ENCODE data around the gene PARVB.
"Not testable (repeated sequence)": the region's sequence is repeated elsewhere in the genome, so short reads cannot be mapped to it uniquely, and the experiment has no call there.

PARVB gene

DNA sequence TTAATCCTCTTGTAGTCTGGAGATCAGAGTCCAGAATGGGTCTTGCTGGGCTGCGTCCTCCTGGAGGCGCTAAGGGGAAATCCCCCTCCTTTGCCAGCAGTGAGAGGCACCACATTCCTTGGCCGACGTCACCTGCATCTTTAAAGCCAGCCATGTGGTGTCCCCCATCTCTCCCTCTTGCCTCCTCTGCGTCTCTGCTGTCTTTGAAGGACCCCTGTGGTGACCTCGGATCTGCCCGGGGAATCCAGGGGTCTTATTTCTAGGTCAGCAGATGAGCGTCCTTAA, 27.2 kb upstream of the PARVB start:
- no peak for DNase-seq (ENCODE audit: low read depth in 1 of 2, low spot score in 1 of 2)

DNA sequence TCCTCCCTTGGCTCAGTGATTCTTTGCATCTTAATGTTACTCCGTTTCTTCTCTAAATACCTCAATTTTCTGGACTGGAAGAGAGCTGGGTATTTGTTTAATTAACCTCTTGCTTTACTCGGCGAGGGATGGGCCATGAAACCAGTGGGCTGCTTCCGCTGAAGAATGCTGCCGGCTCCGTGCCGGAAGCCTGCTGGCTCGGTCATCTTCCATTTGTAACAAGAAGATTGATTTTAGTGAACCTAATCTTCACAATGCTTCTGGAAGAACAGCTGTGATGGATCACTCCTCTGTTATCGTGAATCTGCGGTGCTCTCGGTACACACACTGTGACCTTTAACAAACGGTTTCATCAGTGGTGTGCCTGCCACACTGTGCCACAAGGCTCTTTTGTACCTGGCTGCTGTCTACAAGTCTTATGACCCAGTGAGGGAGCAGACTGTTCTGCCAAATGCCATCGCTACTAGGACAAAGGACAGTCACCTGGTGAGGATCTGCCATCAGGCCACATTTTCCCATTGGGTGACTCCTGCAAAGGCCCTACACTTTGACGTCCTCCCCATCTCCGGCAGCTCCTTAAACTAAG, 25.3 kb upstream of the PARVB start:
- DNase-seq (ENCODE audit: low read depth in 1 of 2, low spot score in 1 of 2) = no peak

DNA sequence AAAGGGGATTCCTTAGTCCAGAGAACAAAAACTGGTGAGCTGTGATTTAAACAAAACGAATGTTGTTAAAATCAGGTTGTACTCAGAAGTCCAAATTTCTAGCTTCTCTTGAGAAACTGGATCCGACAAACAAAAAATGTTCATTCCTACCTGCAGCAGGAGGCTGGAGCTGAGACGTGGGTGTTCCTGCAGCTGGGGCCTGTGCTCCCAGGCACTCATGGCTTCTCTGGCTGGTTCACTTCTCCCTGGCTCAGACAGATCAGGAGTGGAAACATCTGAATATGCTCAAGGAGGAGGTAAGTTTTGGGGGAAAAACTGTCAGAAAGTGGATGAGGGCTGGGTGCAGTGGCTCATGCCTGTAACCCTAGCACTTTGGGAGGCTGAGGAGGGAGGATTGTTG, 24.7 kb upstream of the PARVB start:
- DNase-seq (ENCODE audit: low read depth in 1 of 2, low spot score in 1 of 2) = no peak

DNA sequence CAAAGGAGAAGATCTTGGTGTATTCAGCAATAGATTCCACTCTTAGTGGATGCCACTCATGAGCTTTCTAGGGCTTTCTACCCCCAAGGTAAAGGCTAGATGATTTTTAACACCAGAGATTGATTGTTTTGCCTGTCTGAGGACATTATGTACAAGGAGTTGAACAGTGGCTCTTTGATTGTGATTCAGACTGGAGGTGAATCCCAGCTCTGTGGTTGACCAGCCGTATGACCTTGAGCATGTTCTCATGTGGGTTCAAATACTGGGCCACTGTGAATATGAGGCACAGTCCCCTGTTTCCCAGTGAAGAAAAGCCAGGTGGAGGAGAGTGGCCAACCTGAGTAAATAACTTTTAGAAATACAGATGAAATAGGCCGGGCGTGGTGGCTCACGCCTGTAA, 24.0 kb upstream of the PARVB start:
- DNase-seq (ENCODE audit: low read depth in 1 of 2, low spot score in 1 of 2) = no peak

DNA sequence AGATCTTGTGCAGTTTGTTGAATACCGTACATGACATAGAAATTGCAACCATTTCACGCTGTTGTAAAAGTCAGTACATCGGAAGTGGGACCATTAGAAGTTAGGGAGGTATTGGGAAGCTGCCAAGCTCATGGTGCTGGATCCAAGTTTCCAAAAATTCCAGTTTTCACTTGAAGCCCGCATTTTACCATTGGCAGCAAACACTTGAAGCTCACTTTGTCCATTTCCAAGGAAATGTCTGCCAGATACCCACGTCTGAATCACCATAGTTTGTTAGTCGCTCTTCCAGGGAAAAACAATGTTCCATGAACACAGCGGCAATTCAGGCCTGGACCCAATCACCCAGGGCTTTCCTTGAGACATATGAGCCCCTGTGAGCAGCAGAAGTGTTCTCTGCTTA, 22.6 kb upstream of the PARVB start:
- DNase-seq (ENCODE audit: low read depth in 1 of 2, low spot score in 1 of 2) = no peak

DNA sequence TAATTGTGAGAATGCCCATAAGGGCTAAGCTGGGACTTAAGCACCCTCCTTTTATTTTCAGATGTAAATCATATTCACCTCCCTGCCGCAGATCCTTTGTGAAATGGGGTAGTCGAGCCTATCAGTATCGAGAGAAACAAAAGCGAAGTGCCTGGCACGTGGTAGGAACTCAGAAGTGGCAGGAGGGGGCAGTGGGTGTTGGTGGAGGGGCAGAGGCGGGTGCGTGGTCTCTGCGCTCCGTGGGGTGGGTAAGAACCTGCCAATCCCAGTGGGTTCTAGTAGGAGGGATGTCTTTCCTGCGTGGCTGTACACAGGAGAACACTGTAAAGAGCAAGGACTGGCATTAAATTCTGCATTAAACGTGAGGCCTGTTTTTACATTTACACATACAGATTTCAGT, 21.8 kb upstream of the PARVB start:
- DNase-seq (ENCODE audit: low read depth in 1 of 2, low spot score in 1 of 2) = no peak

DNA sequence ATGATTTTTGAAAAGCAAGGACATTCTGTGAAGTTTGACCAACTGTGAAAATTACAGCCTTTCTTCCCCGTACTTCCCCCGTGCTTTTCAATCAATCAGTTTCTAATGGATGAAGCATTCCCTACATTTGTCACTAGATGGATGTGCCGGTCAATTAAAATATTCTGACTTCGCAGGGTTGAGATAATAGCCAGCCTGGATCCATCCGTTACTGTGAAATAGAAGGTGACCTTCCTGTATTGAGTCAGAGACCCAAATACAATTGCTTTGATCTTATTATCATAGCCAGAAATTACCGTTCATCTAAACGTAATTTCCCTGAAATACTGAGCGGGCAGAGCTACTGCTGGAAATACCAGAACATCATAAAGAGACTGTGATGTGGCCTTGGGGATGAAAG, 21.1 kb upstream of the PARVB start:
- no peak for DNase-seq (ENCODE audit: low read depth in 1 of 2, low spot score in 1 of 2)

DNA sequence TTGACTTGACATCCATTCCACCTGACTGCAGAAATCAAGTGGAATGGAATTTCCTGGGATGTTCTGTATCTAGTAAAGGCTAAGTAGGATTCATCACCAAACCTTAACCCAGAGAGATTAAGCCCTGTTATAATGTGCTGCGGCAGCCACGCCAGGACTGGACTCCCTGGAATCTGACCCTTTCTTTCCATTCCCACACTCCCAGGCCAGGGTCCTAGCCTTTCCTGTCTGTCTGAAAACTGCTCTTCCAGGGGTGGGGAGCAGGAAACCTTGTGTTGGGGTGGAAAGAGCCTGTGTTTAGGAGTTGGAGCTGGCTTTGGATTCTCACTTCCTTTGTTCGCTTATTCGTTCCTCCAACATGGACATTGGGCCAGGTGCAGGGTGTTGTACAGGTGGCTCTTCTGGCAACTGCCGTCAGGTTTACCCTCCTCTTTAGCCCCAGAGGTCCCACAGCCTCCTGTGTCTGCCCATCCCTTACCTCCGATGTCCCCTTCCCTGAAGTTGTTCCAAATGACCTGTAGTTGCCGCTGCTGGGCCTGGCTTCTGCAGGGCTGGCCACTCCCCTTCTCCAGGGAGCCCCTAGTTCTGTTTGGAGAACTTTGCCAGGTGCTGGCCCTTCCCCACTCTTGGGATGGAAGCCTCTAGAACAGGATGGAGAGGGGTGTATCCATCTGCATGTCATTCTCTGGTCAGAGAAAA, 20.5 kb upstream of the PARVB start:
- no peak for DNase-seq (ENCODE audit: low read depth in 1 of 2, low spot score in 1 of 2)

DNA sequence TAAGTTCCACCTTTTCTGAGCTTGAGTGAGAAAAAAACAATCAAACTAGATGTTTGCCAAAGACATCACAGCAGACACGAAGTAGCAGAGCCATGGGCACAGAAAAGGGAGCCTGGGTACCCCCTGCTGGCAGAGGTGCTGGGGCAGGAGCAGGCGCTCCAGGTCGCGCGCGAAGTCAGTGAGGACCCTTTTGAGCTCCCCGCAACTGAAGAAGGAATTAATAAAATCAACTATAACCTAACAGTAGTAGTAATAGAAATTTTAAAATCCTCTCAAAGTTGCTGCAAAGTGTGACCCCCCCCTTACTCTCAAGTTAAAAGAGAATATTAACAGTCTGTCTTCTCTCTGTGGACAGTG, 20.0 kb upstream of the PARVB start:
- DNase-seq (ENCODE audit: low read depth in 1 of 2, low spot score in 1 of 2) = no peak

DNA sequence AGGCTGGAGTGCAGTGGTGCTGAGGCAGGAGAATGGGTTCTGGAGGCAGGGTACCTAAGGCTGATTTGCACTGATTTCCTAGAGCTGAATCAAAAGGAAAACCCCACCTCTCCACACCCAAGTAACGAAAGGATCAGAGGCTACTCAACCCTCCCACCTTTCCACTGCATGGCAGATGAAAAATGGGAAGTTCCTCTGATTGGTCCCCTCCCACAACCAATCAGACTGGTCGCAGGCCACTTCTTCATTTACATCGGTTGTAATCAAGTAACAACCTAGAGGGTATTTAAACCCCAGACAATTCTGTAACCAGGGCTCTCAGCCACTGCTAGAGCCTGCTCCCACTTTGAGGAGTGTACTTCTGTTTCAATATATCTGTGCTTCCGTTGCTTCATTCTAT, 18.6 kb upstream of the PARVB start:
- DNase-seq (ENCODE audit: low read depth in 1 of 2, low spot score in 1 of 2) = no peak

DNA sequence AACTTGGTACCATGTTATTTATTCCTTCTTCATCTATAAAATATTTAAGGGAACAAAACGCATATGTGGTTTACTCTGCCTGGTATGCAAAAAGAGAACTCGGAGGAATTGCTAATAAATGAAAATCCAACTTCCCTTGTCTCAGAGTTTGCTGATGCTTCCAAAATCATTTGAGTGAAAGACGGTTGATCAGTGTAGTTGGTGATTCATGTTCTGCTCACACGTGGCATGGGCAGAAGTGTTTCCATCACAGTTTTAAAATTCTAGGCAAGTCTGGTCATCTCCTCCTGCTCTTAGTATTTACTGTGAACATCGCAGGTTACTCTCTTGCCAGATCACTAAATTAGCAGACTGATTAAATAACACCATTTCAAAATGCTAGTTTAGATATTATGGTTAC, 11.9 kb upstream of the PARVB start:
- DNase-seq (ENCODE audit: low read depth in 1 of 2, low spot score in 1 of 2) = no peak

DNA sequence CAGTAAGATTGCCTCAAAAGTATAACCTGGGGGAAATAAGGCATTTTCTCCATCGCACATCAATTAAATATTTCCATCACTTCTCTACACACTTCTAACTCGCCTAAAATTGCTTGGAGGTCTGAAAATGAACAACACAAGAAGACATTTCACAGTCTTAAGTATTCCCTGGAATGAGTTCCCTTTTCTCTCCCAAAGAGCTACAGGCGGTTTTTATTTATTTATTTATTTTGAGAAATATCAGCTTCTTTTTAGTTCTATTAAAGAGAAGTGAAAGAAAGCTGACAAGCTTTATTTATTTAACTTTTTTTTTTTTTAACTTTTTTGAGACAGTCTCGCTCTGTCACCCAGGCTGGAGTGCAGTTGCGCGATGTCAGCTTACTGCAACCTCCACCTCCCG, 11.5 kb upstream of the PARVB start:
- no peak for DNase-seq (ENCODE audit: low read depth in 1 of 2, low spot score in 1 of 2)

DNA sequence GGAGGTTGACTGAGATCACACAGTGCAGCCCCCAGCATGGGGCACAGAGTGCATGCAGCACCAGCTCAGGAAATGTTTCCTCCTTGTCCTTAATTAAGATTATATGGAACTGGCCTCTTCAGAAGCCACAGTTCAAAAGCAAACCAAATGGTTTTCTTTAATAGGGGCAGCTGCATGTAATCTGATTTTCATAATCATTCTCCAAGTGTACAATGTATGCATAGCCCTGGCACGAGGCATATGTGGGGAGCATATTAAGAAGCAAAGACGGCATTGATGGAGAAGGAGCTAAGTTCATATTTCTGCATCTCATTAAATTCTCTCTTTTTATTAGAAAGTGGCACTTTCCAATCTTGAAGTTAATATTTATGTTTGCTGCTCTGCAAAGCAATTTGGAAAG, 9.9 kb upstream of the PARVB start:
- DNase-seq (ENCODE audit: low read depth in 1 of 2, low spot score in 1 of 2) = no peak

DNA sequence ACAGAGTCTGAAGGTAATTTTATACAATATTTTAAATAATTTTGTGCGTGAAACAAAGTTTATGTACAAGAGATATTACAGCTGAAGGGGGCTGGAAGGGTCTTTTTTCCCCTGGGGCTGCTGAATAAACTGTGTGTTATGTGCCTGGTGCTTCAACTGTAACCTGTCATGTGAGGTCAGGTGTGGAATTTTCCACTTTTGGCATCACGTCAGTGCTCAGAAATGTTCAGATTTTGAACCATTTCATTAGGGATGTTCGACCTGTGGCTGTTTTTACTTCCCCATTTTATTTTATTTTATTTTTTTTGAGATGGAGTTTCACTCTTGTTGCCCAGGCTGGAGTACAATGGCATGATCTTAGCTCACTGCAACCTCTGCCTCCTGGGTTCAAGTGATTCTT, 7.5 kb upstream of the PARVB start:
- not testable (repeated sequence) for DNase-seq (ENCODE audit: low read depth in 1 of 2, low spot score in 1 of 2)

DNA sequence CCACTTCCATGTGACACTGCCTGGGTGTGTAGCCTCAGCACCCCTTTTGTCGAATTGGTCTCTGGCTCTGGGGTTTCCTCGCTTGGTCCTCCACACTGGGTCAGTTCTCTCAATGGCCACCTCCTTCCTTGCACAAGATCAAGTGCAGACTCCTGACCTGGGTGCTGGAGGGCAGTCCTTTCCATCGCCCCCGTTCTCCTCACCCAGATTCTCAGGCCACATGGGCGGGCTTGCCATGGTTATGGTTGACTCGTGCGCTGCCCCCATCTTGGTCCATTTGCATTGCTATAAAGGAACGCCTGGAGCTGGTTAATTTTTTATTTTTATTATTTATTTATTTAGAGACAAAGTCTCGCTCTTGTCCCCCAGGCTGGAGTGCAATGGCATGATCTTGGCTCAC, 5.5 kb upstream of the PARVB start:
- no peak for DNase-seq (ENCODE audit: low read depth in 1 of 2, low spot score in 1 of 2)

DNA sequence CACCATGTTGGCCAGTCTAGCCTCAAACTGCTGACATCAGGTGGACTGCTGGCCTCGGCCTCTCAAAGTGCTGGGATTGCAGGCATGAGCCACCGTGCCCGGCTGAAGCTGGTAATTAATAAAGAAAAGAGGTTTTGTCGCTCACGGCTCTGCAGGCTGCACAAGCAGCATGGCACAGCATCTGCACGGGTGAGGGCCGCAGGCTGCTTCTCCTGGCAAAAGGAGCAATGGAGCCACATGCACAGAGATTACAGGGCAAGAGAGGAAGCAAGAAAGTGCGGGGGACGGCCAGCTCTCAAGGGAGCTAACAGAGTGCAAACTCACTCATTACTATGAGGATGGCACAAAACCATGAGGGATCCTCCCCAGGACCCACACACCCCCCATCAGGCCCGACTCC, 4.7 kb upstream of the PARVB start:
- no peak for DNase-seq (ENCODE audit: low read depth in 1 of 2, low spot score in 1 of 2)

DNA sequence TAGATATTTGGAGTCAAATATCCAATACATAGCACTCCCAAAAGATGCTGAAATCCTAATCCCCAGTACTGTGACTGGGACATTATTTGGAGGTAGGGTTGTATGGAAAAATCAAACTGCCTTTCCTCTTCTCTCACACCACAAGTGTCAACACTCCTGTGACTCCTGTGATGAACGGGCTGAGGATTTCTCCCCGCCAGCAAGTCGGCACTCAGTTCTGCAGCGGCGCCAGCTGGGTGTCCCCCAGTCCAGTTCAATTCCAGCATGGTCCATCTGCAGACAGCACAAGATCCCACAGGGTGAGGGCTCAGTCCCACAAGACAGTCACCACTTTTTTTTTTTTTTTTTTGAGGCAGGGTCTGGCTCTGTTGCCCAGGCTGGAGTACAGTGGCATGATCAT, 4.3 kb upstream of the PARVB start:
- no peak for DNase-seq (ENCODE audit: low read depth in 1 of 2, low spot score in 1 of 2)

DNA sequence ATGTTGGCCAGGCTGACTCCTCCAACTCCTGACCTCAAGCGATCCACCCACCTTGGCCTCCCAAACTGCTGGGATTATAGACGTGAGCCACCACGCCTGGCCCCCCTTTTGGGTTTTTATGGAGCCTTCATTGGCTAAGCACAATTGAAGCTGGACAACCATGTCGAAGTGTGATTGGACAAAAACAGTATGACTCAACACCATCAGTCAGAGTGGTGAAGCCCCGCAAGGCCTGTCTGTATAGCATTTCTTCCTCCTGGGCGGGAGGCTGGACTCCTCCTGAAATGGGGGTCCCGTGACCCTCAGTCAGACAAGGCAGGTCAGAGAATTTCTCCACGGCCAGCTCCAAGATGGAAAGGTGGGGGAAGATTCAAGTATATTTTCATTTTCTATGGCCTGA, 3.1 kb upstream of the PARVB start:
- DNase-seq (ENCODE audit: low read depth in 1 of 2, low spot score in 1 of 2) = no peak

DNA sequence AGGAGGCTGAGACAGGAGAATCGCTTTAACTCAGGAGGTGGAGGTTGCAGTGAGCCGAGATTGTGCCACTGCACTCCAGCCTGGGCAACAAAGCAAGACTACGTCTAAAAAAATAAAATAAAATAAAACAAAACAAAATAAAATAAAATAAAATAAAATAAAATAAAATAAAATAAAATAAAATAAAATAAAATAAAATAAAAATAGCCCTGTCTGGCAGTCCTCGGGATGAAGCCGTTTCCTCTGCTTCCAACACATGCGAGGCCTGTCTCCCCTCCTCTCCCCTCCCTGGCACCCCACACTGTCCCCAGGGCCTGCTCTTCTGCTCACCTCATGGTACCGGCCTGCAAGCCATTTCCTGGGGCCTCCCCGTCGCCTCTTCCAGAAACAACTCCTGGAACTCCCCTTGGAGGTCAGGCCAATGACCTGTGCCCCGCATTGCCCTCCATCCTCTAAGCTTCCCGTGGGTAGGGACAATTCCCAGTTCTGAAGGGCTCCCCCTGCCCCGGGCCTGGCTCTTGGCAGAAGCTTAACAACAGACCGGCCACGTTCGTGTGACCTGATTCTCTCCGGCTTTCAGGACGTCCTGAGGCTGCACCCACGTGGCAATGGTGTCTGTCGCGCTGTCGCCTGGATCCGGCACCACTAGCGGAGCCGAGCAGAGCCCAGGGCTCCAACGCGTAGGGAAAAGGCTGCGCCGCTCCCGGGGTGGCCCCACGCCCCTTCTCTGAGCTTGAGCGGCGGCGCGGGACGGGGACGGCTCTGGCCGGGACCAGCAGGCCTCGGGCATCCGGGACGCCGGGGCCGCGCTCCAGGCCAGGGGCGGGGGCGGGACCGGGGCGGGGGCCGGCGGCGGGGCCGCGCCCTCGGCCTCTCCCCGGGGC, 456 bp upstream of the PARVB start:
- no peak for DNase-seq (ENCODE audit: low read depth in 1 of 2, low spot score in 1 of 2)

DNA sequence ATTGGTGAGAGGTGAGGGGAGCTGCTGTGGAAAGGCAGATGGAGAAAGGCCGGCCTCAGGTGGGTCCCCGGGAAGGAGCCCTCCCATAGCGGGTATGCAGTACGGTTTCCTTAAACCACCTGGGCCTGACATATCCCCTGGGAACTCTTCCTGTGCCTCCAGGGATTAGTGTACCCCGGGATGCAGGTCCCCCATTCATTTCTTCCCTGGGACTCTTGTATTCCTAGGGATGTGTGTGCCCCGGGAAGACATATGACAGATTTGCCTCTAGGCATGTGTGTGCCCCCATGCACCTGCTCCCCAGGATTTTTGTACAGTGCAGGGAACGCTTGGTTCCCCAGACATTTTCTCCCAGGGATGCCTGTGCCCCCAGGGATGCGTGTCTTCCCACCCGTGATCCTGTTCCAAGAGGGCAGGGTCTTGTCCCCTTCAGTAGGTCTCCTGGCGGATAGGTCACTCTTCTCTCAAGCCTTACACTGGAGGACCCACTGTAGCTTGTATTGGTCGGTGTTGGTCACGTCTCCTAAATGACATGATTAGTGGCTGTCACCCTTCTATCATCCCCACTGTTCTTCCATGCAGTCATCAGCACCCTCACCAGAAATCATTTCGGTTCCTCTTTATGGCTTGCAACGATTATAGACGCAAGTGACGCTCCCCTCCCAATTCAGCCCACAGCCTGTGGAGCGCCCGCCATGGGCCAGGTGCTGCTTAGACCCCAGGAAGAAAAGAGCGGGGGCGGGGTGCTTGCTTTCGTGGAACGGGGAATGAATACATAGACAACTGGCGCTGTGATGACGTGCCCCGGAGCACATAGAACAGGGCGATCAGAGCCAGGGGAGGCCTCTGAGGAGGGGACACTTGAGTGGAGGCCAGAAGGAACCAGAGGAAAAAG, 1.3 kb downstream of the PARVB start:
- DNase-seq (ENCODE audit: low read depth in 1 of 2, low spot score in 1 of 2) = no peak

DNA sequence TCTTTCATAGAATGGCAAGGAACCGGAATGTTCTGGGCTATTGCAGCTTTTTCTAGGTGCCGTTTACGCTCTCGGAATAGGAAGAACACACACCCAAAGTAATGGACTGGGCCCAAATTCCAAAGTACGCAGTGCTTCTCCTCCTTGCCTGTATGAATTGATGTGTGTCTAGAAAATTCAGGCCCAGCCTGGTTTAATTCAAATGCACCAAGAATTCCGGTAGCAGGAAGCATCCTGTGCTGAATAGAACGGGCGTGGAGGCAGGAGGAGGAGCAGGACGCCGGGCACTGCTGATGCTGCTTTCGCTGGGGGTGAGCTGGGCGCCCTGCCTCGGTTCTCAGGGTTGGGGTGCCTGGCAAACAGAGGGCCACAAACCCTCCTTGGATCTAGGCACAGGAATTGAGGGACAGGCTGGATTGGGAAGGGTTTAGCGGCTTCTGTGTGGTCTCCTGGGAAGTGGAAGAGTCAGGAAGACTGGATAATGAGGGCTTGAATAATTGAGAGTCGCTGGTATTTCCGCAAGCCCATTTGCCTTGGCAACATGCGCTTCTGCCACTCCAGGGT, 2.0 kb downstream of the PARVB start:
- DNase-seq (ENCODE audit: low read depth in 1 of 2, low spot score in 1 of 2) = no peak
